GM19238 (cell line): ENCODE measurements around the gene MTCL3.

Experiments used
- DNase-seq: peaks from one replicate; pipeline ENCODE4 v3.0.0; 2011; ENCODE audit warnings: low spot score; ENCODE audit not compliant: insufficient read length

The MTCL3 gene

GRCh38 chr6:127468936-127469335 lies 50.2 kb downstream of the MTCL3 start:
- DNase-seq = no peak

GRCh38 chr6:127466416-127466815 lies 52.7 kb downstream of the MTCL3 start:
- no peak for DNase-seq

- peak; percentile 21 for DNase-seq
These were observed 54.2 kb downstream of the MTCL3 start for GRCh38 chr6:127464881-127465459.

- no peak for DNase-seq
These were observed 54.8 kb downstream of the MTCL3 start for GRCh38 chr6:127464161-127464880.

GRCh38 chr6:127463056-127463455 lies 56.1 kb downstream of the MTCL3 start:
- no peak for DNase-seq

GRCh38 chr6:127462376-127462775 lies 56.8 kb downstream of the MTCL3 start:
- no peak for DNase-seq

- DNase-seq = no peak
These were observed 58.7 kb downstream of the MTCL3 start for GRCh38 chr6:127460465-127460864.

GRCh38 chr6:127459231-127459641 lies 59.9 kb downstream of the MTCL3 start, which contains the start of gene KIAA0408:
KIAA0408 (minus strand) TSS chr6:127459389; CDS start chr6:127453981, 5,408 bp downstream.
- DNase-seq = no peak

GRCh38 chr6:127458817-127459216 lies 60.3 kb downstream of the MTCL3 start:
- DNase-seq = no peak

- no peak for DNase-seq
These were observed 60.9 kb downstream of the MTCL3 start for GRCh38 chr6:127458222-127458621.

GRCh38 chr6:127457456-127458064 lies 61.6 kb downstream of the MTCL3 start:
- no peak for DNase-seq

GRCh38 chr6:127456465-127456864 lies 62.7 kb downstream of the MTCL3 start:
- no peak for DNase-seq

- DNase-seq = no peak
These were observed 65.1 kb downstream of the MTCL3 start for GRCh38 chr6:127453845-127454619.

- DNase-seq = no peak
These were observed 66.3 kb downstream of the MTCL3 start for GRCh38 chr6:127452803-127453202.

GRCh38 chr6:127451388-127451787 lies 67.7 kb downstream of the MTCL3 start:
- no peak for DNase-seq

- no peak for DNase-seq
These were observed 71.4 kb downstream of the MTCL3 start for GRCh38 chr6:127447780-127448179.

- no peak for DNase-seq
These were observed 72.8 kb downstream of the MTCL3 start for GRCh38 chr6:127446356-127446755.

- no peak for DNase-seq
These were observed 77.3 kb downstream of the MTCL3 start for GRCh38 chr6:127441881-127442280.

GRCh38 chr6:127439718-127440117 lies 79.4 kb downstream of the MTCL3 start:
- DNase-seq = no peak

- no peak for DNase-seq
These were observed 82.5 kb downstream of the MTCL3 start for GRCh38 chr6:127436578-127437110.

- no peak for DNase-seq
These were observed 83.4 kb downstream of the MTCL3 start for GRCh38 chr6:127435626-127436220.
